GM23248 (cell line): Measurements from ENCODE around the gene STK32A. TPM values are rescaled to one million over a fixed set of nuclear protein-coding genes. Genes with fewer than 3 reads are reported as not detected.

Experiments used
- DNase-seq: peaks from one replicate; pipeline ENCODE4 v3.0.0-alpha.2; 2015
- H2AFZ ChIP-seq: fragments of 200-600 bp; sonication (generic); 2 replicates; pipeline ENCODE4 v1.6.1; 2016; ENCODE audit warnings: antibody characterized with exemption
- H3F3A ChIP-seq: fragments of 200-600 bp; sonication (generic); 2 replicates; pipeline ENCODE4 v1.6.1; 2016; ENCODE audit warnings: mild to moderate bottlenecking, antibody characterized with exemption, mixed run types; ENCODE audit not compliant: insufficient read depth
- H3K27ac ChIP-seq: fragments of 200-600 bp; sonication (generic); 2 replicates; pipeline ENCODE4 v1.5.1; 2016; ENCODE audit warnings: mild to moderate bottlenecking
- H3K27me3 ChIP-seq: fragments of 200-600 bp; sonication (generic); replicated peaks from 2 replicates; pipeline ENCODE4 v1.6.1; 2016; ENCODE audit warnings: mild to moderate bottlenecking; ENCODE audit not compliant: insufficient read depth
- H3K36me3 ChIP-seq: fragments of 200-600 bp; sonication (generic); 2 replicates; pipeline ENCODE4 v1.6.1; 2016; ENCODE audit warnings: low read depth, mild to moderate bottlenecking
- H3K4me1 ChIP-seq: fragments of 200-600 bp; sonication (generic); 2 replicates; pipeline ENCODE4 v1.6.1; 2016; ENCODE audit warnings: mild to moderate bottlenecking; ENCODE audit not compliant: insufficient read depth
- H3K4me2 ChIP-seq: fragments of 200-600 bp; sonication (generic); one replicate; pipeline ENCODE4 v1.6.1; 2016; ENCODE audit warnings: mild to moderate bottlenecking; ENCODE audit not compliant: unreplicated experiment
- H3K4me3 ChIP-seq: fragments of 200-600 bp; sonication (generic); 2 replicates; pipeline ENCODE4 v1.5.1; 2016; ENCODE audit warnings: mild to moderate bottlenecking
- H3K79me2 ChIP-seq: fragments of 200-600 bp; sonication (generic); 2 replicates; pipeline ENCODE4 v1.6.1; 2016; ENCODE audit warnings: mild to moderate bottlenecking; ENCODE audit not compliant: insufficient read depth
- H3K9ac ChIP-seq: fragments of 200-600 bp; sonication (generic); 2 replicates; pipeline ENCODE4 v1.6.1; 2016; ENCODE audit warnings: mild to moderate bottlenecking
- H3K9me2 ChIP-seq: fragments of 200-600 bp; sonication (generic); 2 replicates; pipeline ENCODE4 v1.6.1; 2016; ENCODE audit warnings: mixed run types, mild to moderate bottlenecking, moderate library complexity; ENCODE audit not compliant: insufficient read depth
- H3K9me3 ChIP-seq: fragments of 200-600 bp; sonication (generic); one replicate; pipeline ENCODE4 v1.6.1; 2017; ENCODE audit warnings: low read depth
- H4K20me1 ChIP-seq: fragments of 200-600 bp; sonication (generic); 2 replicates; pipeline ENCODE4 v1.6.0; 2016; ENCODE audit not compliant: insufficient read depth
- EZH2 ChIP-seq: fragments of 200-600 bp; sonication (generic); IDR thresholded peaks from 2 replicates; pipeline ENCODE4 v1.6.1; 2018; ENCODE audit warnings: antibody characterized with exemption, mild to moderate bottlenecking; ENCODE audit not compliant: insufficient read depth, poor library complexity, severe bottlenecking
- EZH2phosphoT487 ChIP-seq: fragments of 200-600 bp; sonication (generic); IDR thresholded peaks from 2 replicates; pipeline ENCODE4 v1.6.1; 2018; ENCODE audit warnings: antibody characterized with exemption, moderate library complexity, mild to moderate bottlenecking, low read depth; ENCODE audit not compliant: insufficient read depth
- WGBS, 2 experiments: methylation state at CpG; one replicate each; pipeline ENCODE4 v1.1.6; 2015 to 2017; ENCODE audit warnings: low lambda C conversion rate in 2 of 2, low coverage in 1 of 2; ENCODE audit errors: missing lambda C conversion rate in 2 of 2; 5-methylcytosine and 5-hydroxymethylcytosine counted together
- in situ Hi-C: fragments of 300-500 bp; cut with MboI; formaldehyde crosslinking; loops from 2 replicates; pipeline ENCODE4 v1.15.0; 2020
- polyA plus RNA-seq: library from polyadenylated mRNA; unstranded; fragments of >200 nt; fragmentation: Nextera tagmentation; extraction: Ambion mirVana; gene quantifications from 2 replicates; pipeline ENCODE4 v1.2.1, GENCODE V29; 2016
- total RNA-seq: library from RNA; depleted of rRNA; stranded (reverse); fragments of >200 nt; shearing (Covaris generic); gene quantifications from 2 replicates; pipeline ENCODE4 v1.2.3, GENCODE V29; 2014

Gene STK32A
- total and polyA plus RNA-seq, 2 experiments from 2014 or later = 1.3 to 1.5 TPM

GRCh38 chr5:147245381-147246165, 10.7 kb downstream of the STK32A start:
- no peak for DNase-seq
- Histone ChIP-seq H3K9ac (no peak overlapping the region), H3K27me3 (peaks cover 18% of the 10 kb centered on the region), H3K4me2 (no peak overlapping the region), H3K36me3 (no peaks in the 10 kb centered on the region), H3K27ac (no peak overlapping the region), H3K4me3 (no peak overlapping the region), H3K4me1 (no peaks in the 10 kb centered on the region), H3K79me2 (no peaks in the 10 kb centered on the region), H3F3A (no peaks in the 10 kb centered on the region), H3K9me3 (no peaks in the 10 kb centered on the region), H3K9me2 (no peaks in the 10 kb centered on the region), H4K20me1 (no peaks in the 10 kb centered on the region), H2AFZ (no peak overlapping the region)
- 1 to 3% methylated on average over 3 of the region's 3 CpGs for WGBS, 2 experiments
- no peak for TF ChIP-seq EZH2phosphoT487
- TF ChIP-seq EZH2 = no peak
- in situ Hi-C loops = no loop called here

- Histone ChIP-seq H3F3A (no peaks in the 10 kb centered on the region), H3K9me3 (no peaks in the 10 kb centered on the region), H3K79me2 (no peaks in the 10 kb centered on the region), H3K4me2 (no peak overlapping the region), H3K4me3 (no peak overlapping the region), H3K9ac (no peak overlapping the region), H3K4me1 (no peaks in the 10 kb centered on the region), H3K27ac (no peak overlapping the region), H3K27me3 (peaks cover 14% of the 10 kb centered on the region), H2AFZ (no peak overlapping the region), H3K36me3 (no peaks in the 10 kb centered on the region), H3K9me2 (no peaks in the 10 kb centered on the region), H4K20me1 (no peaks in the 10 kb centered on the region)
- no peak for DNase-seq
- 0 to 6% methylated on average over 2 of the region's 2 CpGs for WGBS, 2 experiments
- in situ Hi-C loops = no loop called here
- TF ChIP-seq EZH2phosphoT487 (no peak), EZH2 (no peak)
These were observed 13.7 kb downstream of the STK32A start for GRCh38 chr5:147248561-147248960.

- Histone ChIP-seq H3K9ac (no peak overlapping the region), H4K20me1 (no peaks in the 10 kb centered on the region), H3K9me3 (no peaks in the 10 kb centered on the region), H3K27ac (no peak overlapping the region), H3K79me2 (no peaks in the 10 kb centered on the region), H3K36me3 (no peaks in the 10 kb centered on the region), H2AFZ (no peak overlapping the region), H3K4me3 (no peak overlapping the region), H3K4me1 (no peaks in the 10 kb centered on the region), H3F3A (no peaks in the 10 kb centered on the region), H3K9me2 (no peaks in the 10 kb centered on the region), H3K4me2 (no peak overlapping the region), H3K27me3 (peaks cover 4% of the 10 kb centered on the region; the same call in 1 of the 2 replicates)
- in situ Hi-C loops = no loop called here
- TF ChIP-seq EZH2 (no peak), EZH2phosphoT487 (no peak)
- WGBS, 2 experiments = 75 to 83% methylated on average over 1 of the region's 1 CpG
- no peak for DNase-seq
These were observed 25.0 kb downstream of the STK32A start for GRCh38 chr5:147259837-147260236.

GRCh38 chr5:147267082-147267832, 32.4 kb downstream of the STK32A start:
- Histone ChIP-seq H4K20me1 (no peaks in the 10 kb centered on the region), H3K79me2 (no peaks in the 10 kb centered on the region), H3K9me2 (no peaks in the 10 kb centered on the region), H3K9ac (no peak overlapping the region), H3K27me3 (peaks cover 4% of the 10 kb centered on the region; the same call in 1 of the 2 replicates), H2AFZ (no peak overlapping the region), H3K27ac (no peak overlapping the region), H3F3A (no peaks in the 10 kb centered on the region), H3K4me3 (no peak overlapping the region), H3K9me3 (no peaks in the 10 kb centered on the region), H3K4me1 (no peaks in the 10 kb centered on the region), H3K4me2 (no peak overlapping the region), H3K36me3 (no peaks in the 10 kb centered on the region)
- TF ChIP-seq EZH2phosphoT487 (no peak), EZH2 (no peak)
- no peak for DNase-seq
- in situ Hi-C loops = no loop called here
